Skeletal muscle tissue (tissue), 4 donors: Measurements from ENCODE around the gene CISTR. TPM values are rescaled to one million over a fixed set of nuclear protein-coding genes. Genes with fewer than 3 reads are reported as not detected.

Experiments used
- H3K27ac ChIP-seq: one replicate; pipeline ENCODE4 v1.7.0; 2013; ENCODE audit warnings: mild to moderate bottlenecking, low read depth, low read length, inconsistent platforms
- H3K27me3 ChIP-seq, 3 donors: one replicate each; pipeline ENCODE4 v1.7.0; 2013; ENCODE audit warnings: low read length in 3 of 3; ENCODE audit not compliant: control insufficient read depth in 3 of 3, insufficient read depth in 3 of 3
- H3K36me3 ChIP-seq, 3 donors: one replicate each; pipeline ENCODE4 v1.7.0; 2013; ENCODE audit warnings: low read length in 3 of 3; ENCODE audit not compliant: control insufficient read depth in 3 of 3, insufficient read depth in 3 of 3
- H3K4me1 ChIP-seq, 3 donors: one replicate each; pipeline ENCODE4 v1.7.0; 2013; ENCODE audit warnings: low read length in 3 of 3, mild to moderate bottlenecking in 3 of 3; ENCODE audit not compliant: control insufficient read depth in 3 of 3, insufficient read depth in 3 of 3
- H3K4me3 ChIP-seq, 3 donors: one replicate each; pipeline ENCODE4 v1.7.0; 2013; ENCODE audit warnings: low read length in 3 of 3
- H3K9ac ChIP-seq, 3 donors: one replicate each; pipeline ENCODE4 v1.7.0; 2013; ENCODE audit warnings: low read length in 3 of 3, mild to moderate bottlenecking in 3 of 3, moderate library complexity in 2 of 3, low read depth in 1 of 3
- H3K9me3 ChIP-seq, 3 donors: one replicate each; pipeline ENCODE4 v1.7.0; 2013; ENCODE audit warnings: low read length in 3 of 3; ENCODE audit not compliant: control insufficient read depth in 3 of 3
- total RNA-seq: library from RNA; depleted of rRNA; stranded (reverse); fragments of >200 nt; gene quantifications from one replicate; pipeline ENCODE4 v1.2.3, GENCODE V29; 2014
- donor health status: Osteomylitis.

CISTR gene
- total RNA-seq, 1 donor from 2014 or later = not detected

DNA sequence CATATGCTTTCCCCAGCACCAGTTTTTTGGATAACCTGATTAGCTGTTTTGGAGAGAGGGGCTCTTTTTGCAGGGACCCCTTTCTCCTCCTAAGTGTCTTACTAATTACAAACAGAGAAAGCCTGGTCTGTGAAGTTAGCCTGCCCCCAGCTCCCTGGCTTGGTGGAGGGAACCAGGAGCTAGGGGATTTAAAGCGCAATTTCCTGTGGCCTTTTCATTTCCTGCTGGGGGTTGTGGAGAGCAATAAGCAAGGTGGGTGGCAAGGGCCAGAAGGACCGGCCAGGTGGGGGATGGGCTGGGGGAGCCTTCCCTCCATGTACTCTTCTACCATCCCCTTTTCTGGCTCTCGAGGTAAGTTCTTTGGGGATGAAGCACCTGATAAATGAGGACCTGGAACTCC is 4.1 kb upstream of the CISTR start:
- H3K27ac ChIP-seq = no peak overlapping the region
- H3K9me3 ChIP-seq = no peaks in the 10 kb centered on the region
- no peak overlapping the region for H3K4me3 ChIP-seq
- peaks cover 19 to 55% (median 41%) of the 10 kb centered on the region in 3 donors for H3K27me3 ChIP-seq
- peaks cover 14 to 16% (median 16%) of the 10 kb centered on the region in 3 donors for H3K4me1 ChIP-seq
- H3K9ac ChIP-seq = no peak overlapping the region
- H3K36me3 ChIP-seq = no peaks in the 10 kb centered on the region

- Histone ChIP-seq H3K9ac (no peak overlapping the region), H3K36me3 (no peaks in the 10 kb centered on the region), H3K27me3 (peaks cover 23 to 55% (median 45%) of the 10 kb centered on the region in 3 donors), H3K4me1 (peaks cover 19 to 21% (median 20%) of the 10 kb centered on the region in 3 donors), H3K4me3 (no peak overlapping the region), H3K27ac (no peak overlapping the region), H3K9me3 (no peaks in the 10 kb centered on the region)
Measured at GRCh38 chr12:53755451-53755891, 3.7 kb upstream of the CISTR start.

DNA sequence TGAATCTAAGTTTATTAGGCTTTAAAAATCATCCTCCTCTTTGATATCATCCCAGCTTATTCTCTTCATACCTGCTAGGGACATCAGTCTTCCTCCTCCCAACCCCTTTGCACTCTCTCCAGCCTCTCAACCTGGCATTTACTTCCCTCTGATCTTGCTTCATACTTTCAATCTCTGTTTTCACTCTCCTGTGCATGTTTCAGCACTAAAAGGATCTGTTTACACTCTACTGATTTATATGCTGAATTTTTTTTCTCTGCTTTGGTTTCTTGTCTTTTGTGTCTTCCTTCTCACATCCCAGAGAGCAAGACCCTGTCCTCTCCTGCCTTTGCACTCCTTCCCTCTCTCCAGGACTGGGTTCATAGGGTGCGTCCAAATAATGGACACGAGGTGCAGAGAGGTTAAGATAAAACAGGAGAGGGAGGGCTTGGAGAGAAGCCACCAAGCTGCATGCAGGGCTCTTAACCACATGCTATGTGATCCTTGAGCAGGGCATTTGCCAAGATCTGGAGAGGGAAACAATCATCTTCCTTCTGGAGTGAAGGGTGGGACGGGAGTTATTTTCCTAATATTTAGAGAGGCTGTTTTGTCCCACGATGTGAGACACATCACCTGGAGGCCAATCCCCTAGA is 3.0 kb upstream of the CISTR start:
- no peak overlapping the region for H3K27ac ChIP-seq
- H3K4me3 ChIP-seq = no peak overlapping the region
- H3K36me3 ChIP-seq = no peaks in the 10 kb centered on the region
- H3K4me1 ChIP-seq = peaks cover 22 to 25% (median 22%) of the 10 kb centered on the region in 3 donors
- H3K27me3 ChIP-seq = peaks cover 26 to 57% (median 52%) of the 10 kb centered on the region in 3 donors
- no peaks in the 10 kb centered on the region for H3K9me3 ChIP-seq
- no peak overlapping the region for H3K9ac ChIP-seq

DNA sequence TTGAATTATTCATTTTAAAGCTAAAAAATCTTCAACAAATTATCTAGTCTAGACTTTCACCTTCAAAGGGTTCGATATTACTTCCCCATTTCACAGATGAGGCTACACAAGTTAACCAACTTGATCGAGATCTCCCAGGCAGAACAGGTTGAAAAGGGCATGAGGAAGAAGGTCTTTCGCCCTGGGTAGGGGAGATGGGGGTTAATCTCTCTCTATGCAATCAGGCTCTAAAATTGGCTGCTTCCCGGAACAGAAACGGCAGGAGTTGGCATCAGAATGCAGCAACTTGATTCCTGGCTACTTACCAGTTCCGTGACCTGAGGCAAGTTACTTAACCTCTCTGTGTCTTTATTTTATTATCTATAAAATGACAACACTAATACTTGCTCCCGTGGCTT is 2.4 kb upstream of the CISTR start:
- peaks cover 22 to 25% (median 22%) of the 10 kb centered on the region in 3 donors for H3K4me1 ChIP-seq
- no peaks in the 10 kb centered on the region for H3K36me3 ChIP-seq
- H3K27ac ChIP-seq = no peak overlapping the region
- H3K9ac ChIP-seq = no peak overlapping the region
- no peak overlapping the region for H3K4me3 ChIP-seq
- H3K27me3 ChIP-seq = peaks cover 23 to 57% (median 54%) of the 10 kb centered on the region in 3 donors
- H3K9me3 ChIP-seq = no peaks in the 10 kb centered on the region

DNA sequence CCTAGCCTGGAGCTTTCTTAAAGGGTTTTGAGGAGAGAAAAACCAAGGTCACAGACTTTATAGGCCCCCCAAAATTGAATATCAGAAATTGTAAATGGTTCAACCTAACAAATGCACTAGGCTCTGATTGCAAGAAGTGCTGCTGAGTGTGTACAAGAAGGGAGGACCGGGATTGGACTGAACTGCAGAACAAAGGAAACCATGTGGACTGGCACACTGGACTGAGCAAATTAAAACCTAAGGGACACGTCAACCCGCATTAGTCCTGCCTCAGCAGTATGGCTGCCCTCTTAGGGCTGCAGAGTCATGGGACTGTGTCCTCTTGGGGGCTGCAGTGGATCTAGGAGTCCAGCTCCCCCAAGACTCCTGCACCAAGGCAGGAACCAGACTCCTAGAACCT is 842 bp upstream of the CISTR start:
- Histone ChIP-seq H3K4me1 (peaks cover 21 to 25% (median 22%) of the 10 kb centered on the region in 3 donors), H3K27me3 (peaks cover 29 to 63% (median 54%) of the 10 kb centered on the region in 3 donors), H3K9me3 (no peaks in the 10 kb centered on the region), H3K4me3 (no peak overlapping the region), H3K27ac (no peak overlapping the region), H3K36me3 (no peaks in the 10 kb centered on the region), H3K9ac (no peak overlapping the region)

DNA sequence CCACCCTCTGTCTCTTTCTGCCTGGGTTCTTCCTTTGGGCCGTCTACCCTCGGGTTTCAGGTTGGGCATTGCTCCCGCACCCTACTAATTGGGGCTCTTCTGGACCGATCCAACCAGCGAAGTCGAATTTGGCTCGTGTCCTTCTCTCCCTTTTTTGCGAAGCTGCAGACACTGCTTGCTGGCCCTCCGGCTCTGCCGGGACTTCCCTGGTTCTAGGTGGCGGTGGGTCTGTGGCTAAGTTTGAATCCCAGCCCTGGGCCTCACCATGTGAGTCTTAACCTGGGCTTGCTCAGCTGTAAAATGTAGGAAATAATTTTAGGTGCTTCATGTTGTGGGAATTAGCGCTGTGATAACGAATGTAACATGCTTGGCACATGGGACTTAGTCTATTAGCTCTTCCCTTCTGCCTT is 418 bp upstream of the CISTR start:
- Histone ChIP-seq H3K27ac (no peak overlapping the region), H3K4me1 (peaks cover 16 to 25% (median 22%) of the 10 kb centered on the region in 3 donors), H3K36me3 (no peaks in the 10 kb centered on the region), H3K9me3 (no peaks in the 10 kb centered on the region), H3K27me3 (peaks cover 33 to 68% (median 54%) of the 10 kb centered on the region in 3 donors), H3K9ac (no peak overlapping the region), H3K4me3 (no peak overlapping the region)

- Histone ChIP-seq H3K9me3 (no peaks in the 10 kb centered on the region), H3K27ac (no peak overlapping the region), H3K4me3 (peak overlapping the region; percentile 67 to 81 (median 74)), H3K27me3 (peaks cover 38 to 70% (median 54%) of the 10 kb centered on the region in 3 donors), H3K36me3 (no peaks in the 10 kb centered on the region), H3K9ac (peak overlapping the region in 2 of 3 donors; percentile 23 to 57), H3K4me1 (peaks cover 16 to 25% (median 18%) of the 10 kb centered on the region in 3 donors)
Measured at GRCh38 chr12:53750812-53751335, 905 bp downstream of the CISTR start.

DNA sequence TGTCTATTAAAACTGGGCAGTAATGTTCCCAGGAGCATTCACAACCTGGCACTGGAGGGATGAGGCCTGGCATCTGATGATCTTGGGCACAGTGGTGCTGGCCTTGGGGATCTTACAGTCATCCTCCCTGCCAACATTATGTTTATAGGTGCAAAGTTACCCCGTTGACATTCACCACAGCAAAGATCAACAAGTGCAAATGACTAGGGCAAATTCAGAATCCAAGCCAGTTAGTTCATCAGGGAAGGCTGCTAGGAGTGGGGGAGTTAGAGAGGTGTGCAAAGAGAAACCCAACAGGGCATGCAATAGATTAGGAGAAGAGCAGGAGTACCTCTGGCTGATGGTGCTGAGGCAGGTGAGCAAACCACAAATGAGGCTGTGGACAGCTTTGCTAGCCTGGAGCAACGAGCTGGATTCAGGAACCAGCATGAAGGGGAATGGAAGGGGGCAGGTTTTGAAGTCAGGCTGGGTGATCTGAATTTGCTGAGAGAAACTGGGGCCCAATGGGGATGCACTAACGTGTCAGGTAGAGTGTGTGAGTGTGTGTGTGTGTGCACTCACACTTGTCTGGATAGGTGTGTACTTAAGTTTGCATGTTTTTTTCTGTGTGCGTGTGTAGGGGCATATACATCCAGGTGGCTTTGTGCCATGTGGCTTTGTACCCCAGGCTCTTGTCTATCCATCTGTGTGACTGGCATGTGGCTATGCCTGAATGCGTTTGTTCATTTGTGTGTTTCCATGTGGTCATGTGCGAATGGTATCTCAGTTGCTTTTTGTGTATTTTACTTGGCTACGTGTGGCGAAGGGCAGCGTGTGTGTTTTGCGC is 1.6 kb downstream of the CISTR start:
- Histone ChIP-seq H3K4me1 (peaks cover 16 to 25% (median 18%) of the 10 kb centered on the region in 3 donors), H3K9me3 (no peaks in the 10 kb centered on the region), H3K27me3 (peaks cover 38 to 67% (median 54%) of the 10 kb centered on the region in 3 donors), H3K36me3 (no peaks in the 10 kb centered on the region), H3K4me3 (peak overlapping the region; percentile 67 to 81 (median 74)), H3K27ac (no peak overlapping the region), H3K9ac (peak overlapping the region in 1 of 3 donors; percentile 57)

DNA sequence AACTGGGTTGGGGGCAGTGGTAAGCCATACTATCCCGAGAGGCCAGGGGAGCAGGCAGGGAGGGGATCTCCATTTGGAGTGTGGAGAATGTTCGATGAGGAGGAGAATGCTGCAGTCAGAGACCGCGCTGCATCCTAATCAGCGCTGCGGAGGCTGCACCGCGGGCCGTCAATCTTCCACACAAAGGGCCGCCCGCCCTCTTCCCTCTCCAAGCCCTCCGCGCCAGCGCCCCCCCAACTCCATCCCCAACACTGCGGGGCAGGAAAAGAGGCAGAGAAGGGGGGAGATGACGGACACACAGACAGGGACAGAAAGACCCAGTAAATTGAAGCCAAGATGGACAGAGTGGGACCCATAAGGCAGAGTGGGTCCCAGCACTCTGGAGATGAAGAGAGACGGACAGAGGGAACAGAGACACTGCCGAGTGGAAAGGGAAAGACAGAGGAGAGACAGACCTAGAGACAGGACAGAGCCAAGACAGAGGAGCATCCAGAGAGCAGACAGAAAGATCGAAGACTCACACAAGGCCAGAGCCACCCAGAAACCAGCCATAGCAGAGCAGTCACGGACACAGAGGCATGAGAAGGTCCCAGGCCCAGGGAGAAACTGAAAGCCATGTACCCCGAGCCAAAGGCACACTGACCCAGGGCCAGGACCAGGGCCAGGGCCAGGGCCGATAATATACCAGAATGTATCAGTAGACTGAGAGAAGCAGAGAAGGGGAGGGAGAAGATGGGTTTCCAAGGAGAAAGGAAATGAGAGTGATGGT is 3.5 kb downstream of the CISTR start:
- H3K4me3 ChIP-seq = no peak overlapping the region
- H3K9ac ChIP-seq = no peak overlapping the region
- peaks cover 13 to 21% (median 16%) of the 10 kb centered on the region in 3 donors for H3K4me1 ChIP-seq
- H3K27ac ChIP-seq = no peak overlapping the region
- no peaks in the 10 kb centered on the region for H3K9me3 ChIP-seq
- H3K27me3 ChIP-seq = peaks cover 43 to 63% (median 48%) of the 10 kb centered on the region in 3 donors
- H3K36me3 ChIP-seq = no peaks in the 10 kb centered on the region
